ENCODE results near the gene PPP4R4.

Gene PPP4R4

GRCh38 chr14:94278731-94279130 lies 104.6 kb downstream of the PPP4R4 start:
- no peak for TF ChIP-seq CTCF (IDR thresholded peaks at IDR 0.05; ENCODE audit: low read depth, low read length)
- DNase-seq (ENCODE audit: extremely low read depth, low read depth): no peak

GRCh38 chr14:94282991-94283723 lies 109.0 kb downstream of the PPP4R4 start:
- no peak for TF ChIP-seq CTCF (IDR thresholded peaks at IDR 0.05; ENCODE audit: low read depth, low read length)
- DNase-seq (ENCODE audit: extremely low read depth, low read depth): no peak

GRCh38 chr14:94284221-94284620 lies 110.1 kb downstream of the PPP4R4 start:
- TF ChIP-seq CTCF (IDR thresholded peaks at IDR 0.05; ENCODE audit: low read depth, low read length): no peak
- DNase-seq (ENCODE audit: extremely low read depth, low read depth): no peak

GRCh38 chr14:94285158-94285557 lies 111.0 kb downstream of the PPP4R4 start:
- DNase-seq (ENCODE audit: extremely low read depth, low read depth): no peak
- TF ChIP-seq CTCF (IDR thresholded peaks at IDR 0.05; ENCODE audit: low read depth, low read length): no peak

GRCh38 chr14:94288610-94289465 lies 114.7 kb downstream of the PPP4R4 start:
- no peak for TF ChIP-seq CTCF (IDR thresholded peaks at IDR 0.05; ENCODE audit: low read depth, low read length)
- DNase-seq (ENCODE audit: extremely low read depth, low read depth): no peak

GRCh38 chr14:94290197-94290596 lies 116.1 kb downstream of the PPP4R4 start:
- no peak for DNase-seq (ENCODE audit: extremely low read depth, low read depth)
- TF ChIP-seq CTCF (IDR thresholded peaks at IDR 0.05; ENCODE audit: low read depth, low read length): no peak

Data from AG09319 (cell line).